Upper lobe of right lung (tissue), 1 donor: ENCODE results near the gene AGPAT4. TPM values are rescaled to one million over a fixed set of nuclear protein-coding genes. Genes with fewer than 3 reads are reported as not detected.

Experiments
- ATAC-seq: fragments of 200-7000 bp; cut with Tn5 transposase; one replicate; pipeline ENCODE4 v1.9.1; 2020; ENCODE audit warnings: mild to moderate bottlenecking, moderate library complexity
- DNase-seq: peaks from one replicate; pipeline ENCODE4 v3.0.0-alpha.2; 2020
- H3K27ac ChIP-seq: fragments of 200-600 bp; one replicate; pipeline ENCODE4 v1.8.0; 2022
- H3K27me3 ChIP-seq: fragments of 200-600 bp; one replicate; pipeline ENCODE4 v1.8.0; 2022; ENCODE audit warnings: mild to moderate bottlenecking
- H3K36me3 ChIP-seq: fragments of 200-600 bp; one replicate; pipeline ENCODE4 v1.8.0; 2022
- H3K4me1 ChIP-seq: fragments of 200-600 bp; one replicate; pipeline ENCODE4 v1.8.0; 2022
- H3K4me3 ChIP-seq: fragments of 200-600 bp; one replicate; pipeline ENCODE4 v1.8.0; 2022; ENCODE audit warnings: mild to moderate bottlenecking
- H3K9me3 ChIP-seq: fragments of 200-600 bp; one replicate; pipeline ENCODE4 v1.8.0; 2022
- CTCF ChIP-seq: fragments of 200-600 bp; IDR thresholded peaks from one replicate; pipeline ENCODE4 v1.8.0; 2022; ENCODE audit warnings: antibody characterized with exemption
- intact Hi-C: fragments of 100-400 bp; cut with DNase I; formaldehyde crosslinking; loops from one replicate; pipeline ENCODE4 v1.11.0; 2022
- total RNA-seq: library from RNA; stranded (reverse); fragmentation: NEBNext Ultra II Directional; extraction: Animal tissue kit (Norgen Biotek cat#: 25700); gene quantifications from one replicate; pipeline ENCODE4 v1.2.1, GENCODE V29; 2021
- donor health status: DM: no; HTN: yes; CAD: no; lungs with severe emphysema.

AGPAT4 gene
- total RNA-seq, 1 donor from 2014 or later, result 16.6 TPM

GRCh38 chr6:161271343-161272030, 2.4 kb downstream of the AGPAT4 start:
- no peak overlapping the region for H3K27ac ChIP-seq
- H3K9me3 ChIP-seq, result no peaks in the 10 kb centered on the region
- H3K4me1 ChIP-seq, result peaks cover 11% of the 10 kb centered on the region
- DNase-seq, result no peak
- TF ChIP-seq CTCF, result no peak
- no peaks in the 10 kb centered on the region for H3K27me3 ChIP-seq
- intact Hi-C loops, result no loop called here
- no peak overlapping the region for H3K4me3 ChIP-seq
- H3K36me3 ChIP-seq, result no peaks in the 10 kb centered on the region
- ATAC-seq, result no peak

GRCh38 chr6:161270116-161270515, 3.7 kb downstream of the AGPAT4 start:
- Histone ChIP-seq H3K9me3 (no peaks in the 10 kb centered on the region), H3K27ac (no peak overlapping the region), H3K4me1 (peaks cover 11% of the 10 kb centered on the region), H3K36me3 (no peaks in the 10 kb centered on the region), H3K4me3 (no peak overlapping the region), H3K27me3 (no peaks in the 10 kb centered on the region)
- intact Hi-C loops, result no loop called here
- ATAC-seq (no peak), DNase-seq (no peak)
- TF ChIP-seq CTCF, result no peak

GRCh38 chr6:161269310-161269709, 4.6 kb downstream of the AGPAT4 start:
- DNase-seq, result no peak
- peaks cover 8% of the 10 kb centered on the region for H3K4me1 ChIP-seq
- intact Hi-C loops, result no loop called here
- H3K27me3 ChIP-seq, result no peaks in the 10 kb centered on the region
- H3K36me3 ChIP-seq, result no peaks in the 10 kb centered on the region
- no peak overlapping the region for H3K27ac ChIP-seq
- TF ChIP-seq CTCF, result no peak
- no peaks in the 10 kb centered on the region for H3K9me3 ChIP-seq
- no peak for ATAC-seq
- H3K4me3 ChIP-seq, result no peak overlapping the region

GRCh38 chr6:161268531-161269210, 5.2 kb downstream of the AGPAT4 start:
- no peak overlapping the region for H3K27ac ChIP-seq
- intact Hi-C loops, result no loop called here
- no peak for TF ChIP-seq CTCF
- H3K9me3 ChIP-seq, result no peaks in the 10 kb centered on the region
- ATAC-seq, result no peak
- H3K4me1 ChIP-seq, result peaks cover 7% of the 10 kb centered on the region
- H3K4me3 ChIP-seq, result no peak overlapping the region
- H3K27me3 ChIP-seq, result no peaks in the 10 kb centered on the region
- no peak for DNase-seq
- H3K36me3 ChIP-seq, result no peaks in the 10 kb centered on the region

- intact Hi-C loops, result no loop called here
- no peaks in the 10 kb centered on the region for H3K36me3 ChIP-seq
- no peak overlapping the region for H3K27ac ChIP-seq
- DNase-seq (no peak), ATAC-seq (no peak)
- H3K27me3 ChIP-seq, result no peaks in the 10 kb centered on the region
- TF ChIP-seq CTCF, result no peak
- no peak overlapping the region for H3K4me3 ChIP-seq
- H3K4me1 ChIP-seq, result no peaks in the 10 kb centered on the region
- no peaks in the 10 kb centered on the region for H3K9me3 ChIP-seq
These were observed 7.2 kb downstream of the AGPAT4 start for GRCh38 chr6:161266513-161267230.
